ENCODE results near the gene ACAP2. TPM values are rescaled to one million over a fixed set of nuclear protein-coding genes. Genes with fewer than 3 reads are reported as not detected.

Gene ACAP2
- total RNA-seq, 1 donor from 2014 or later: 15.6 TPM

GRCh38 chr3:195446359-195446758 is 3.5 kb upstream of the ACAP2 start:
- intact Hi-C loops (cut with micrococcal nuclease): no loop called here
- DNase-seq: no peak
- no peak for ATAC-seq

GRCh38 chr3:195445885-195446284 is 3.1 kb upstream of the ACAP2 start:
- no peak for ATAC-seq
- intact Hi-C loops (cut with micrococcal nuclease): no loop called here

GRCh38 chr3:195443391-195443989 is 670 bp upstream of the ACAP2 start:
- no peak for ATAC-seq
- intact Hi-C loops (cut with micrococcal nuclease): no loop called here
- no peak for DNase-seq

More at GRCh38 chr3:195445885-195446284, 3.1 kb upstream of the ACAP2 start:
- no peak for DNase-seq

GRCh38 chr3:195441992-195442572 is 738 bp downstream of the ACAP2 start:
- intact Hi-C loops (cut with micrococcal nuclease): no loop called here
- DNase-seq: peak; percentile 50

GRCh38 chr3:195441476-195441991 is 1.3 kb downstream of the ACAP2 start:
- ATAC-seq (no peak), DNase-seq (peak; percentile 61)
- intact Hi-C loops (cut with micrococcal nuclease): no loop called here

More at GRCh38 chr3:195441992-195442572, 738 bp downstream of the ACAP2 start:
- peak; percentile 21 for ATAC-seq

- ATAC-seq: no peak
- intact Hi-C loops (cut with micrococcal nuclease): no loop called here
- DNase-seq: no peak
Observed at GRCh38 chr3:195441051-195441450, 1.8 kb downstream of the ACAP2 start.

- DNase-seq (no peak), ATAC-seq (no peak)
- intact Hi-C loops (cut with micrococcal nuclease): no loop called here
Observed at GRCh38 chr3:195440379-195440778, 2.4 kb downstream of the ACAP2 start.

- ATAC-seq: no peak
- intact Hi-C loops (cut with micrococcal nuclease): no loop called here
- no peak for DNase-seq
Observed at GRCh38 chr3:195438371-195438770, 4.4 kb downstream of the ACAP2 start.

- intact Hi-C loops (cut with micrococcal nuclease): no loop called here
- ATAC-seq: no peak
- no peak for DNase-seq
Observed at GRCh38 chr3:195425849-195426248, 17.0 kb downstream of the ACAP2 start.

GRCh38 chr3:195423818-195424217 is 19.0 kb downstream of the ACAP2 start:
- ATAC-seq: no peak
- intact Hi-C loops (cut with micrococcal nuclease): no loop called here

GRCh38 chr3:195421400-195421799 is 21.4 kb downstream of the ACAP2 start:
- intact Hi-C loops (cut with micrococcal nuclease): no loop called here
- DNase-seq: no peak

More at GRCh38 chr3:195423818-195424217, 19.0 kb downstream of the ACAP2 start:
- no peak for DNase-seq

GRCh38 chr3:195416795-195417194 is 26.0 kb downstream of the ACAP2 start:
- intact Hi-C loops (cut with micrococcal nuclease): no loop called here
- DNase-seq: no peak

More at GRCh38 chr3:195421400-195421799, 21.4 kb downstream of the ACAP2 start:
- no peak for ATAC-seq

GRCh38 chr3:195411836-195412235 is 31.0 kb downstream of the ACAP2 start:
- DNase-seq: no peak
- no peak for ATAC-seq
- intact Hi-C loops (cut with micrococcal nuclease): no loop called here

More at GRCh38 chr3:195416795-195417194, 26.0 kb downstream of the ACAP2 start:
- ATAC-seq: no peak

GRCh38 chr3:195410546-195410945 is 32.3 kb downstream of the ACAP2 start:
- ATAC-seq (no peak), DNase-seq (no peak)
- intact Hi-C loops (cut with micrococcal nuclease): no loop called here

- intact Hi-C loops (cut with micrococcal nuclease): no loop called here
- no peak for ATAC-seq
- DNase-seq: no peak
Observed at GRCh38 chr3:195407531-195408409, 35.0 kb downstream of the ACAP2 start.

- ATAC-seq: no peak
- intact Hi-C loops (cut with micrococcal nuclease): no loop called here
- DNase-seq: no peak
Observed at GRCh38 chr3:195405651-195406050, 37.2 kb downstream of the ACAP2 start.

GRCh38 chr3:195403841-195404408 is 38.9 kb downstream of the ACAP2 start:
- ATAC-seq: no peak
- intact Hi-C loops (cut with micrococcal nuclease): no loop called here

GRCh38 chr3:195403244-195403643 is 39.6 kb downstream of the ACAP2 start:
- intact Hi-C loops (cut with micrococcal nuclease): no loop called here
- DNase-seq: no peak
- no peak for ATAC-seq

More at GRCh38 chr3:195403841-195404408, 38.9 kb downstream of the ACAP2 start:
- DNase-seq: no peak

GRCh38 chr3:195401943-195402342 is 40.9 kb downstream of the ACAP2 start:
- intact Hi-C loops (cut with micrococcal nuclease): no loop called here
- ATAC-seq (no peak), DNase-seq (no peak)
